ENCODE results near the gene RNASE9.
A peak's percentile ranks its signal among the peaks of the same experiment; 100 is the strongest.
"Not testable (repeated sequence)": the region's sequence is repeated elsewhere in the genome, so short reads cannot be mapped to it uniquely, and the experiment has no call there.

RNASE9 gene

DNA sequence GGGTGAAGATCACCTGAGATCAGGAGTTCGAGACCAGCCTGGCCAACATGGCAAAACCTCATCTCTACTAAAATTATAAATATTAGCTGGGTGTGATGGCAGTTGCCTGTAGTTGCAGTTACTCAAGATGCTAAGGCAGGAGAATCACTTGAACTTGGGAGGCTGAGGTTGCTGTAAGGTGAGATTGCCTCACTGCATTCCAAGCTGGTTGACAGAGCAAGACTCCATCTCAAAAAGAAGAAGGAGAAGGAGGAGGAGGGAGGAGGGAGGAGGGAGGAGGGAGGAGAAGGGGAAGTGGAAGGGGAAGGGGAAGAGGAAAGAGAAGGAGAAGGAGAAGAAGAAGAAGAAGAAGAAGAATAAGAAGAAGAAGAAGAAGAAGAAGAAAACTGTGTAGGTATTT, 38.5 kb downstream of the RNASE9 start:
- H3K4me3 ChIP-seq (ENCODE audit: low read depth, low read length) = no peak overlapping the region
- no peak for DNase-seq (ENCODE audit: low read depth)

DNA sequence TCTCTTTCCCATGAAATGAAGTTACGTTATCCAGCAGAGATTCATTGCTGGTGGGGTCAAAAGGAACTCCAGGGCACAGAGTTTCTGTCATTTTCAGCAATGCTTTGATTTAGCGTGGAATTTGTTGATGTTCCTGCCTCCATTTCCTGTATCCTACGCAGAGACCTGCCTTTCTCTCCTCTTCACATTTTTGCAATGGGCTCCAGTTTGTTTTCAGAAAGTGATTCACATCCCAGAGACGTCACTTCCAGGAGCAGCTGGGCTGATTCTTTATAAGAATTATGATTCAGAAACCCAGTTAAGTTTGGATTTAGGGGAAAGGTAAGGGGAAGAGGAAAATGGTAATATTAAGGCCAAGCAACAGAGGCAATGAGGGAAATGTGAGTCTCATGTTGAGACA, 43.9 kb downstream of the RNASE9 start:
- TF ChIP-seq, protein P1, sequence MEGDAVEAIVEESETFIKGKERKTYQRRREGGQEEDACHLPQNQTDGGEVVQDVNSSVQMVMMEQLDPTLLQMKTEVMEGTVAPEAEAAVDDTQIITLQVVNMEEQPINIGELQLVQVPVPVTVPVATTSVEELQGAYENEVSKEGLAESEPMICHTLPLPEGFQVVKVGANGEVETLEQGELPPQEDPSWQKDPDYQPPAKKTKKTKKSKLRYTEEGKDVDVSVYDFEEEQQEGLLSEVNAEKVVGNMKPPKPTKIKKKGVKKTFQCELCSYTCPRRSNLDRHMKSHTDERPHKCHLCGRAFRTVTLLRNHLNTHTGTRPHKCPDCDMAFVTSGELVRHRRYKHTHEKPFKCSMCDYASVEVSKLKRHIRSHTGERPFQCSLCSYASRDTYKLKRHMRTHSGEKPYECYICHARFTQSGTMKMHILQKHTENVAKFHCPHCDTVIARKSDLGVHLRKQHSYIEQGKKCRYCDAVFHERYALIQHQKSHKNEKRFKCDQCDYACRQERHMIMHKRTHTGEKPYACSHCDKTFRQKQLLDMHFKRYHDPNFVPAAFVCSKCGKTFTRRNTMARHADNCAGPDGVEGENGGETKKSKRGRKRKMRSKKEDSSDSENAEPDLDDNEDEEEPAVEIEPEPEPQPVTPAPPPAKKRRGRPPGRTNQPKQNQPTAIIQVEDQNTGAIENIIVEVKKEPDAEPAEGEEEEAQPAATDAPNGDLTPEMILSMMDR (conservative IDR thresholded peaks at IDR 0.05; ENCODE audit: low read depth, low read length) = no peak
- DNase-seq (ENCODE audit: low read depth) = peak; percentile 67
- no peak overlapping the region for H3K4me3 ChIP-seq (ENCODE audit: low read depth, low read length)

More for the DNA sequence above, 38.5 kb downstream of the RNASE9 start:
- TF ChIP-seq, protein P1 (conservative IDR thresholded peaks at IDR 0.05; ENCODE audit: low read depth, low read length) = no peak

DNA sequence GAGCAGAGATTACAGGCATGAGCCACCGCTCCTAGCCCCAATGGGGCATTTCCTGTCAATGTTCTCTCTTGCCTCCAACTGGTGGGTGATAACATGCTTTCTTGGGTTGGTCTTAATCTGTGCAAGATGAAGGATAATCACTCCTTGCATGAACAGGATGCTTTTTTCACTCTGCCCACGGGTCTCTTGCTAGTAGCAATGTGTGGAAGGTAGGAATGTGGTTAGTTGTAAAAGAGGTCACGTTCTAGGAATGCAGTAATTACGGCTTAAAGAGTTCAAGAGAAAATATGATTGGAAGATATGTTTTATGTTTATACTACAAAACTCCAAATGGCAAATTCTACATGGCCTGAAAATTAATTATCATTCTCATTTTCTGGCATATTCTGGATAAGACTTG, 45.0 kb downstream of the RNASE9 start:
- no peak for DNase-seq (ENCODE audit: low read depth)
- TF ChIP-seq, protein P1 (conservative IDR thresholded peaks at IDR 0.05; ENCODE audit: low read depth, low read length) = no peak
- no peak overlapping the region for H3K4me3 ChIP-seq (ENCODE audit: low read depth, low read length)

DNA sequence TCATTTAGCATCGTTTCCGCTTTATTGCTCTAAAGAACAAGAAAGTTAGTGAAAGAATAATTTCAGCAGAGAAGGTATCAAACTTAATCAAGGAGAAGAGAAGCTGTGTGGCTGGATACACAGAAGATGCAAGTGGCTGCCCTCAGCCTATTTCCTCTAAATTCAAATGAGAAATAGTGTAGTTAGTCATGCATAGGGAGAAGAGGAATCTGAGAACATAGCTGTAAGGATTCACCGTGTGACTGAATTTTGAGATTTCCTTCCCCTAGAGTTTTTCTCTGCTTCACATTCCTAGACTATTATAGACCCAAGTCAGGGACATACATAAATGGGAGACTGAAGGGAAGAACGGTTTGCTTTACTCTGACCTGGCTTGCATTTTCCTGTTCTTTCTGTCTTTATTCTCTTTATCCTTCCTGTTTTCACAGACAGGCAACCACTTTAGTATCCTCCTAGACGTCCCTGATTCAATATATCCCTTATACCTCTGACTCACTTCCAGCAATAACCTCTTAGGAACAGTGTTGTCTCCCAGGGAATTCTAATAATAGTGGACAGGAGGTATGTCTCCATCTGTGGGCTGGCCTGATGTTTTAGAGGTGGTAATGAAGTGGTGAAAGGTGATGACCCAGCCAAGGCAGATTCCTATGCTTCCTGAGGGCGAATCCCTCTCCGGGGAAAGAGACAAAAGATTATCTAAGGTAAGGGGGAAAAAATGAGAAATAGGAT, 48.5 kb downstream of the RNASE9 start:
- no peak overlapping the region for H3K4me3 ChIP-seq (ENCODE audit: low read depth, low read length)
- TF ChIP-seq, protein P1 (conservative IDR thresholded peaks at IDR 0.05; ENCODE audit: low read depth, low read length) = no peak
- DNase-seq (ENCODE audit: low read depth) = no peak

DNA sequence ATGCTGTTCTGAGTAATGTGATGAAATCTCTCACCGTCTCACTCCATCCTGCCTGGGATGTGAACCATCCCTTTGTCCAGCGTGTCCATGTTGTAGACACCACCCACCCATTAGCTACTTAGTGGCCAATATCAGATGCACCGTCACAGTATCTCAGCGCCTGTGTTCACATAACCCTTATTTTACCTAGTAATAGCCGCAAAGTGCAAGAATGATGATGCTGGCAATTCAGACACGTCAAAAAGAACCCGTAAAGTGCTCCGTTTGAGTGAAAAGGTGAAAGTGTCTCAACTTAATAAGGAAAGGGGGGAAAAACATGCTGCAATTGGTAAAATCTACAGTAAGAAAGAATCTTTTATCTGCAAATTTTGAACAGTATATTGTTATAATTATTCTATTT, 52.5 kb downstream of the RNASE9 start:
- TF ChIP-seq, protein P1 (conservative IDR thresholded peaks at IDR 0.05; ENCODE audit: low read depth, low read length) = no peak
- H3K4me3 ChIP-seq (ENCODE audit: low read depth, low read length) = no peak overlapping the region
- no peak for DNase-seq (ENCODE audit: low read depth)

DNA sequence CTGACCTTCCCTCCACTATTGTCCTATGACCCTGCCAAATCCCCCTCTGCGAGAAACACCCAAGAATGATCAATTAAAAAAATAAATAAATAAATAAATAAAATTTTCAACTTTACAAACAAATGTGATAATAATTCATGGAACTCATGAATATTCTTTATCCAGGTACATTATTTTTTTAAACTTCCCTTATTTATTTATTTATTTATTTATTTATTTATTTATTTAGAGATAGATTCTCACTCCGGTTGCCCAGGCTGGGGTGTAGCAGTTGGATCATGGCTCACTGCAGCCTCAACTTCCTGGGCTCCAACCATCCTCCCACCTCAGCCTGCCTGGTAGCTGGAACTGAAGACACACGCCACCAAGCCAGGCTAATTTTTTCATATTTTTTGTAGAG, 53.3 kb downstream of the RNASE9 start:
- not testable (repeated sequence) for DNase-seq (ENCODE audit: low read depth); H3K4me3 ChIP-seq (ENCODE audit: low read depth, low read length)

DNA sequence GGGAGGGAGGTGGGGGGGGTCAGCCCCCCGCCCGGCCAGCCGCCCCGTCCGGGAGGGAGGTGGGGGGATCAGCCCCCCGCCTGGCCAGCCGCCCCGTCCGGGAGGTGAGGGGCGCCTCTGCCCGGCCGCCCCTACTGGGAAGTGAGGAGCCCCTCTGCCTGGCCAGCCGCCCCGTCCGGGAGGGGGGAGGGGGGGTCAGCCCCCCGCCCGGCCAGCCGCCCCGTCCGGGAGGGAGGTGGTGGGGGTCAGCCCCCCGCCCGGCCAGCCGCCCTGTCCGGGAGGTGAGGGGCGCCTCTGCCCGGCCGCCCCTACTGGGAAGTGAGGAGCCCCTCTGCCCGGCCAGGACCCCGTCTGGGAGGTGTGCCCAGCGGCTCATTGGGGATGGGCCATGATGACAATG, 54.1 kb downstream of the RNASE9 start:
- DNase-seq (ENCODE audit: low read depth); H3K4me3 ChIP-seq (ENCODE audit: low read depth, low read length): not testable (repeated sequence)

DNA sequence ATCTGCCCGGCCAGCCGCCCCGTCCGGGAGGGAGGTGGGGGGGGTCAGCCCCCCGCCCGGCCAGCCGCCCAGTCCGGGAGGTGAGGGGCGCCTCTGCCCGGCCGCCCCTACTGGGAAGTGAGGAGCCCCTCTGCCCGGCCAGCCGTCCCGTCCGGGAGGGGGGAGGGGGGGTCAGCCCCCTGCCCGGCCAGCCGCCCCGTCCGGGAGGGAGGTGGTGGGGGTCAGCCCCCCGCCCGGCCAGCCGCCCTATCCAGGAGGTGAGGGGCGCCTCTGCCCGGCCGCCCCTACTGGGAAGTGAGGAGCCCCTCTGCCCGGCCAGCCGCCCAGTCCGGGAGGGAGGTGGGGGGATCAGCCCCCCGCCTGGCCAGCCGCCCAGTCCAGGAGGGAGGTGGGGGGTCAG, 54.6 kb downstream of the RNASE9 start:
- DNase-seq (ENCODE audit: low read depth); H3K4me3 ChIP-seq (ENCODE audit: low read depth, low read length): not testable (repeated sequence)
